IPS-18c (cell line): ENCODE data around the gene DSG2.

Source experiments
- H3K4me3 ChIP-seq: 2 replicates; pipeline ENCODE4 v1.7.0; 2013; ENCODE audit warnings: low read depth, mild to moderate bottlenecking, low read length, moderate library complexity; ENCODE audit not compliant: insufficient read depth
- H3K9me3 ChIP-seq: one replicate; pipeline ENCODE4 v1.6.1; 2013; ENCODE audit warnings: mild to moderate bottlenecking, low read length, moderate library complexity; ENCODE audit not compliant: control insufficient read depth, insufficient read depth

Gene DSG2

GRCh38 chr18:31497836-31498573, at the start of gene DSG2:
Gene DSG2 (plus strand): TSS chr18:31498177. CDS start chr18:31498252, 75 bp downstream.
- Histone ChIP-seq H3K9me3 (no peaks in the 10 kb centered on the region), H3K4me3 (peak within 1 kb of the TSS; percentile 90)

- no peak overlapping the region for H3K4me3 ChIP-seq
- no peaks in the 10 kb centered on the region for H3K9me3 ChIP-seq
Observed at GRCh38 chr18:31450409-31450808, 47.6 kb upstream of the DSG2 start.

DNA sequence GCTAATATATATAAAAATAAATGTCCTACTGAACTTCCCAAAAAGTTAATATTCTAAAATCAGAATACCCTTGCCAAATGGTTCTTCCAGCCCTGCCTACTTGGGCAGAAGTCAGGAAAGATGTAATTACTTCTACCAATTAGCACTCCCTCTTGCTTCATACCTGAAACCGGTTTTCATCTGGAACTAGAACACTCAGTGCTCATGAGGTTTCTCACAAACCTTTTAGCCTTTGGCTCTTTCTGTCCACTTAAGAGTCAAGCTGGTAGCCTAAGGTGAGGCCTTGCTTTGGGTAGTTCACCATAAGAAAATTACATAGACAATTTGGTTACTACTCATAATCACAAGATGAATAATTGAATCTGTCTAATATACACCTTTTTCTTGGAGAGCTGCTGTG, 46.4 kb upstream of the DSG2 start:
- Histone ChIP-seq H3K4me3 (no peak overlapping the region), H3K9me3 (no peaks in the 10 kb centered on the region)

GRCh38 chr18:31454066-31454708, 43.8 kb upstream of the DSG2 start:
- H3K9me3 ChIP-seq = no peaks in the 10 kb centered on the region
- H3K4me3 ChIP-seq = no peak overlapping the region

DNA sequence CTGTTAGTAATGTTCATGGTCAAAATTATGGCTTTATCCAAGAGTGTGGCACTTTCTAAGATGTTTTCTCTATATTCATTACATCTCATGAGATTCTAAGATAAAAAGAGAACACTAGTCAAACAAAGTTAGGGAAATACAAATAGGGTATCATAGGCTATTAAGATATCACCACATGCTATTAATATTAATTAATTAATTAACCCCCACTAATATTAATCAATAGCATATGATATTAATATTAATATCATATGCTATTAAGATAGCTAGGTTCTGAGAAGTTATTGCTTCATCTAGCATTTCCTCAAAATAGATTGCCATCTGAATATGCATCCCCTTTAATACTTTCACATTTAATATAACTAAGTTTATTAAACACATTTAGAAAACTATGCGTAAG, 28.3 kb upstream of the DSG2 start:
- H3K9me3 ChIP-seq = no peaks in the 10 kb centered on the region
- H3K4me3 ChIP-seq = no peak overlapping the region

GRCh38 chr18:31478688-31479087, 19.3 kb upstream of the DSG2 start:
- no peak overlapping the region for H3K4me3 ChIP-seq
- no peaks in the 10 kb centered on the region for H3K9me3 ChIP-seq

DNA sequence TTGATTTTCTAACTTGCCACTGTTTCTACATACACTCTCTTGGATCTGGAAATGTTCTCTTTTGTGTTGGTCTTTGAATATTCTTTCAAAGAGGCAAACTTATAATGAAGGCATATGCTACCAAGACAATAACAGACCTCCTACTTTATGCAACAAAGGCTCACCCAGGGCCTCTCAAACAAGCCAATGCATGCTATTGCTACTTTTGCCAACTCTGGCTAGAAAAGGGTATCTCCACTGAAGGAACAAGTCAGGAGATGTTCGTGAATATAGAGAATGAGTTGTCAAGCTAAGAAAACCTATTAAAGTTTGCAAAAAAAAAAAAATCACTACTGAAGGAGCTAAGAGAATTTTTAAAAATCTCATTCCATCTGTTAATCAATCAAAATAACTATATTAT, 15.9 kb upstream of the DSG2 start:
- no peaks in the 10 kb centered on the region for H3K9me3 ChIP-seq
- H3K4me3 ChIP-seq = no peak overlapping the region

GRCh38 chr18:31483396-31483795, 14.6 kb upstream of the DSG2 start:
- Histone ChIP-seq H3K4me3 (no peak overlapping the region), H3K9me3 (no peaks in the 10 kb centered on the region)

DNA sequence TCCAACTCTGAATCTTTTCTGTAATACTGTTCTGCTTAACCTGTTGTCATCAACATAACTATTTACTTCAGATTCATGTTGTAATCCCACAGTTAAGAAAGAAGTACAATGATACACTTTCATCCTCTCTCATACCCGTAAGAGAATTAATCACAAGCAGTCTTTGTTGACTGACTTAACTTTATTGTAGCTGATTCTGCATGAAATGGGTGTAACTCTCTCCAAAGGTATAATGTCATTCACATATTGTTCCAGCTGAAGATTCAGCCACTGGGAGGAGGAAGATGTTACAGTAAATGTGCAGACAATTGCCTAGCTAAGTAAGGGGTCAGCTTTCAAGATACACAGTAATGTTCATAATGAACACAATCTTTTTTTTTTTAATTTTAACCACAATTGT, 13.5 kb upstream of the DSG2 start:
- Histone ChIP-seq H3K4me3 (no peak overlapping the region), H3K9me3 (no peaks in the 10 kb centered on the region)

GRCh38 chr18:31486165-31486564, 11.8 kb upstream of the DSG2 start:
- Histone ChIP-seq H3K4me3 (no peak overlapping the region), H3K9me3 (no peaks in the 10 kb centered on the region)

DNA sequence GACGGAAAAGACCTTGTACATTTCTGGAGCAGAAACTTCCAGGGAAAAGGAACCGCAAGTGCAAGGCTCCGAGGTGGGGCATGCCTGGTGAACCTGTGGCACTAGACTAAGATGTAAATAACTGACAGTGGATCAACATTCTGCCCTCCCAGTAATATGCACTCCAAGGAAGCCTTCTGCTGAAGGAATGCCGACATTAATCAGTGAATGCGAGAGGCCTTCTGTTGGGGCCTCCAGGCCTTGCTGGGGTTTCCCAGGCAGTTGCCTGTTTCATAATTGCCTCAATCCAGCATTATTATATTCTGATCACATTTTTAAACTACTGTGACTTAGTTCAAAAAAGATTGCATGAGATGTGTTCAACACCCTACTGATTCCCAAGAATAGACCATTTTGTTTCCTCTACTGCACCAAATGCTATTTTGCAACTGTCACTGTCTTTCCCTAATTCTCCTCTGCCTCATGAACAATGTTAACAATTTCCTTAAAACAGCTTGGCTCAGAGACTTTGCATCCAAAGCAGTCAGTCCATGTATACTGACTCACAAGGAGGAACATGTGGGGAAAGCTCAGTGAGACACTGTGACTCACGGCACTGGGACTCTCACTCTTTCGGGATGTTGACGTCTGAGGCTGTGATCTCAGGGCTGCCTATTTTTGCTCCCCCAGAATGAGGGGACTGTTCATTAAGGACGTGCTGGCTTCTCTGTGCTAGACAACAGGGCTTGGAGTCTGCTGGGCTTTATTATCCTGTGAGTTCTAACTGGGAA, 10.5 kb upstream of the DSG2 start:
- Histone ChIP-seq H3K4me3 (no peak overlapping the region), H3K9me3 (no peaks in the 10 kb centered on the region)

DNA sequence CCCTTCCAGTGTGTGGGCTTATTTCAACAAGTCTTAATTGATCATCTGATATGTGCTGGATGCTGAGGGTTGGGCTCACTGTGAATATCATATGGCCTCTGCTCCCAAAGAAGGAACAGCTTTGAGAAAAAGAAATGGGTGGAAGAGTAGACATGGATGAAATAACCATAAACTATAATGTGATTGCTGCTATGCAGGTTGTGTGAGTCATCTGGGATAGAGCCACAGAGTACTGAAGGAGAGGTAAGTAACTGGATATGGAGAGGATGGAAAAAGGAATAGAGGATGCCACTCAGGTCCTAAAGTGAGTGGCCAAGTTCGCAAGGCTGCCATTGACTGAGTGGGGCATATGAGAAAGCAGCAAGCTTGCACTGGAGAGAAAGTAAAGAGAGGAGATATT, 8.7 kb upstream of the DSG2 start:
- no peaks in the 10 kb centered on the region for H3K9me3 ChIP-seq
- H3K4me3 ChIP-seq = no peak overlapping the region

DNA sequence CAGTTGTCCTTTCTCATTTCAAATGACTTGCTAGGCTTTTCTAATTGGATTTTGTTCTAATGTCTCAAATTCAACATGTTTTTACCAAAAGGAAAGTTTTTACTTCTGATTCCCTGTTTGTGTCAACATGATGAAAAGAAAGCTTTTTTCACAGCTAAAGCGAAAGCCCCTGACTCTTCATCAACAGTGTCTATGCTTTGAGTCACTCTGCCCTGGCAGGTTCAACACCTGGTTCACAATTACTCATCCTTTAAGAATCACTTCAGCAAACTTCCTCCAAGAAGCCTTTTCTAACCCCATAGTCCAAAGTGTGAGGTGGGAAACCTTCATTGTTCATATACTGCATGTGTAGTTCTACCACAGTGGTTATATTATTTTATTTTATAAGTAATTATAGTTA, 7.6 kb upstream of the DSG2 start:
- Histone ChIP-seq H3K4me3 (no peak overlapping the region), H3K9me3 (no peaks in the 10 kb centered on the region)

GRCh38 chr18:31490833-31491232, 7.1 kb upstream of the DSG2 start:
- no peaks in the 10 kb centered on the region for H3K9me3 ChIP-seq
- H3K4me3 ChIP-seq = no peak overlapping the region

- H3K4me3 ChIP-seq = no peak overlapping the region
- no peaks in the 10 kb centered on the region for H3K9me3 ChIP-seq
Observed at GRCh38 chr18:31491586-31491985, 6.4 kb upstream of the DSG2 start.

DNA sequence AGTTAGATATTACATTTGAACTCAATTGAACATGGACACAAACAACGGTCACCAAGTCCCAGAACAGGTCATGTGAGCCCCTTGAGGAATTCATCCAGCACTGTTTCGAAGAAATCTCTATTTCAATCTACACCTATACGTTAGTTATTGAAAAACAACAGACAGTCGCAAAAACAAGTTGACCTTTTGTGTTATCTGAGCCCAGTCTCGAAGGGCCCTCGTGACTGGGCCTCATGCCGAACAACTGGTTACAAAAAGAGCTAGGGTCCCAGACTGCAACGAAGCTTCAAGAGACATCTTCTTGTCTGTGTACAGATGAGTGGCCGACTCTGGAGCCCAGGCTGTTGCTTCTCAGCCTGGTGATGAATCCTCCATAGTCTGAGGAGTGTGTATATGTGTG, 5.3 kb upstream of the DSG2 start:
- H3K9me3 ChIP-seq = no peaks in the 10 kb centered on the region
- H3K4me3 ChIP-seq = no peak overlapping the region

- Histone ChIP-seq H3K4me3 (no peak overlapping the region), H3K9me3 (no peaks in the 10 kb centered on the region)
Observed at GRCh38 chr18:31493171-31493570, 4.8 kb upstream of the DSG2 start.

- Histone ChIP-seq H3K9me3 (no peaks in the 10 kb centered on the region), H3K4me3 (no peak overlapping the region)
Observed at GRCh38 chr18:31493941-31494340, 4.0 kb upstream of the DSG2 start.
